IMR-90 (cell line): ENCODE data around the gene ARHGEF18. TPM values are rescaled to one million over a fixed set of nuclear protein-coding genes. Genes with fewer than 3 reads are reported as not detected.

Experiments
- ATAC-seq: fragments of 200-7000 bp; cut with Tn5 transposase; 2 replicates; pipeline ENCODE4 v1.9.1; 2020; ENCODE audit warnings: low read depth, mild to moderate bottlenecking, moderate library complexity
- BruUV-seq: library from RNA; stranded (reverse); fragments of 400-500 nt; replicated peaks from 2 replicates; lab custom pipeline; 2021; lab: Mats Ljungman, UMichigan
- CTCF ChIA-PET: fragments of 300-600 bp; formaldehyde crosslinking; extraction: SDS; loops from one replicate; lab custom pipeline; 2021; ENCODE audit warnings: antibody characterized with exemption; lab: Yijun Ruan, JAX
- POLR2A ChIA-PET: fragments of 300-600 bp; sonication (Branson Sonifier 250); formaldehyde crosslinking; loops from one replicate; lab custom pipeline; 2022; ENCODE audit warnings: antibody characterized with exemption; ENCODE audit not compliant: unreplicated experiment; lab: Charles Lee
- DNase-seq: peaks from one replicate; pipeline ENCODE4 v3.0.0; 2013
- H2AFZ ChIP-seq: replicated peaks from 2 replicates; pipeline ENCODE3; 2013; ENCODE audit warnings: low read length, mild to moderate bottlenecking; ENCODE audit not compliant: poor library complexity
- H2AK5ac ChIP-seq: 2 replicates; pipeline ENCODE4 v1.6.1; 2013; ENCODE audit warnings: low read depth, low read length, inconsistent platforms
- H2AK9ac ChIP-seq: replicated peaks from 2 replicates; pipeline ENCODE3; 2013; ENCODE audit warnings: mild to moderate bottlenecking, low read depth, low read length, moderate library complexity; ENCODE audit not compliant: poor library complexity
- H2BK120ac ChIP-seq: 2 replicates; pipeline ENCODE4 v1.6.1; 2013; ENCODE audit warnings: low read depth, low read length, inconsistent platforms
- H2BK15ac ChIP-seq: 3 replicates; pipeline ENCODE4 v1.6.1; 2013; ENCODE audit warnings: low read depth, low read length, inconsistent platforms
- H2BK20ac ChIP-seq: 2 replicates; pipeline ENCODE4 v1.6.1; 2013; ENCODE audit warnings: low read depth, mild to moderate bottlenecking, inconsistent platforms, low read length, moderate library complexity
- H2BK5ac ChIP-seq: 2 replicates; pipeline ENCODE4 v1.6.1; 2013; ENCODE audit warnings: mild to moderate bottlenecking, low read depth, low read length, inconsistent platforms; ENCODE audit not compliant: poor library complexity, severe bottlenecking
- H3K14ac ChIP-seq: replicated peaks from 2 replicates; pipeline ENCODE4 v1.6.1; 2013; ENCODE audit warnings: low read depth, low read length, inconsistent platforms
- H3K18ac ChIP-seq: 2 replicates; pipeline ENCODE4 v1.6.1; 2013; ENCODE audit warnings: low read depth, low read length, control low read depth
- H3K23ac ChIP-seq: 2 replicates; pipeline ENCODE4 v1.6.1; 2013; ENCODE audit warnings: low read depth, low read length, inconsistent platforms
- H3K27ac ChIP-seq: 2 replicates; pipeline ENCODE4 v1.5.1; 2013; ENCODE audit warnings: mild to moderate bottlenecking, control low read depth, low read length; ENCODE audit not compliant: insufficient read depth
- H3K27me3 ChIP-seq: 2 replicates; pipeline ENCODE4 v1.6.1; 2013; ENCODE audit warnings: low read length; ENCODE audit not compliant: control insufficient read depth, insufficient read depth
- H3K36me3 ChIP-seq: 2 replicates; pipeline ENCODE4 v1.6.1; 2013; ENCODE audit warnings: low read length, mixed read lengths; ENCODE audit not compliant: control insufficient read depth, insufficient read depth
- H3K4ac ChIP-seq: 2 replicates; pipeline ENCODE4 v1.6.1; 2013; ENCODE audit warnings: low read depth, low read length, inconsistent platforms
- H3K4me1 ChIP-seq: 2 replicates; pipeline ENCODE4 v1.6.1; 2013; ENCODE audit warnings: low read length, mixed read lengths; ENCODE audit not compliant: control insufficient read depth, insufficient read depth
- H3K4me2 ChIP-seq: 2 replicates; pipeline ENCODE4 v1.6.1; 2013; ENCODE audit warnings: low read depth, mild to moderate bottlenecking, control low read depth, low read length, moderate library complexity
- H3K4me3 ChIP-seq: 2 replicates; pipeline ENCODE4 v1.5.1; 2013; ENCODE audit warnings: low read depth, mild to moderate bottlenecking, control low read depth, low read length, moderate library complexity; ENCODE audit not compliant: insufficient read depth
- H3K56ac ChIP-seq: 2 replicates; pipeline ENCODE4 v1.6.1; 2013; ENCODE audit warnings: low read length, inconsistent platforms; ENCODE audit not compliant: insufficient read depth; ENCODE audit errors: extremely low read depth
- H3K79me1 ChIP-seq, 2 experiments: 2 replicates each; pipeline ENCODE4 v1.6.1; 2013; ENCODE audit warnings: low read length in 2 of 2, inconsistent platforms in 1 of 2, low read depth in 1 of 2
- H3K9ac ChIP-seq: 2 replicates; pipeline ENCODE4 v1.6.1; 2013; ENCODE audit warnings: low read depth, low read length, control low read depth
- H3K9me1 ChIP-seq: 2 replicates; pipeline ENCODE4 v1.6.1; 2013; ENCODE audit warnings: low read length, inconsistent platforms; ENCODE audit not compliant: insufficient read depth
- H3K9me3 ChIP-seq: 2 replicates; pipeline ENCODE4 v1.6.1; 2013; ENCODE audit warnings: low read length; ENCODE audit not compliant: control insufficient read depth, insufficient read depth
- H4K20me1 ChIP-seq: 2 replicates; pipeline ENCODE4 v1.6.1; 2013; ENCODE audit warnings: low read length, inconsistent platforms; ENCODE audit not compliant: insufficient read depth
- H4K5ac ChIP-seq: 2 replicates; pipeline ENCODE4 v1.6.1; 2013; ENCODE audit warnings: mild to moderate bottlenecking, low read depth, low read length, control low read depth
- H4K8ac ChIP-seq, 2 experiments: 2 replicates each; pipeline ENCODE4 v1.6.1; 2013; ENCODE audit warnings: low read depth in 2 of 2, low read length in 2 of 2, control low read depth in 1 of 2, inconsistent platforms in 1 of 2
- H4K91ac ChIP-seq: 2 replicates; pipeline ENCODE4 v1.6.1; 2013; ENCODE audit warnings: low read depth, low read length, inconsistent platforms; ENCODE audit not compliant: insufficient read depth
- BHLHE40 ChIP-seq: fragments of 150-350 bp; IDR thresholded peaks from 2 replicates; pipeline ENCODE4 v1.6.1; 2016; ENCODE audit warnings: mild to moderate bottlenecking, low read depth, low read length
- CEBPB ChIP-seq: IDR thresholded peaks from 2 replicates; pipeline ENCODE4 v1.6.1; 2012; ENCODE audit warnings: low read depth, low read length, improper control_type of control experiment
- CHD1 ChIP-seq: IDR thresholded peaks from 2 replicates; pipeline ENCODE4 v1.6.1; 2012; ENCODE audit warnings: low read depth, low read length, improper control_type of control experiment
- FOS ChIP-seq: fragments of 150-350 bp; IDR thresholded peaks from 2 replicates; pipeline ENCODE4 v1.6.1; 2016; ENCODE audit warnings: low read depth, low read length
- MAFK ChIP-seq: IDR thresholded peaks from 2 replicates; pipeline ENCODE4 v1.6.1; 2012; ENCODE audit warnings: low read depth, low read length, improper control_type of control experiment
- MAZ ChIP-seq: IDR thresholded peaks from 2 replicates; pipeline ENCODE4 v1.6.1; 2012; ENCODE audit warnings: low read depth, mild to moderate bottlenecking, low read length, improper control_type of control experiment, moderate library complexity, borderline replicate concordance
- MXI1 ChIP-seq: IDR thresholded peaks from 2 replicates; pipeline ENCODE4 v1.6.1; 2012; ENCODE audit warnings: low read depth, mild to moderate bottlenecking, low read length, moderate library complexity, borderline replicate concordance
- NFE2L2 ChIP-seq: fragments of 150-350 bp; IDR thresholded peaks from 2 replicates; pipeline ENCODE4 v1.6.1; 2016; ENCODE audit warnings: low read depth, mild to moderate bottlenecking, low read length
- POLR2A ChIP-seq: IDR thresholded peaks from 2 replicates; pipeline ENCODE4 v1.6.1; 2012; ENCODE audit warnings: mild to moderate bottlenecking, low read depth, low read length
- RCOR1 ChIP-seq: IDR thresholded peaks from 2 replicates; pipeline ENCODE4 v1.6.1; 2012; ENCODE audit warnings: mild to moderate bottlenecking, low read length, improper control_type of control experiment; ENCODE audit not compliant: insufficient replicate concordance
- RFX5 ChIP-seq: IDR thresholded peaks from 2 replicates; pipeline ENCODE4 v1.8.0; 2012; ENCODE audit warnings: low read depth, mild to moderate bottlenecking, low read length, moderate library complexity
- SMC3 ChIP-seq: fragments of 150-350 bp; IDR thresholded peaks from 2 replicates; pipeline ENCODE4 v1.6.1; 2016; ENCODE audit warnings: low read depth, mild to moderate bottlenecking, antibody characterized with exemption, low read length, moderate library complexity
- WGBS, 2 experiments: methylation state at CpG; one replicate each; pipeline versions ENCODE4 v1.1.5 to v1.1.7; 2013; ENCODE audit warnings: missing lambda C conversion rate in 2 of 2; ENCODE audit not compliant: insufficient read length in 1 of 2; ENCODE audit errors: extremely low coverage in 2 of 2; 5-methylcytosine and 5-hydroxymethylcytosine counted together
- dilution Hi-C: fragments of 300-500 bp; cut with HindIII; formaldehyde crosslinking; loops from one replicate; pipeline ENCODE4 v1.14.3; 2018; ENCODE audit warnings: low sequenced_read_pairs; ENCODE audit not compliant: unreplicated experiment
- in situ Hi-C: fragments of 300-500 bp; cut with MboI; formaldehyde crosslinking; loops from 3 replicates; pipeline ENCODE4 v1.14.3; 2019; ENCODE audit warnings: low sequenced_read_pairs, inconsistent platforms, mixed read lengths
- intact Hi-C: fragments of 100-400 bp; cut with micrococcal nuclease; formaldehyde crosslinking; loops from 2 replicates; pipeline ENCODE4 v1.10.0; 2022
- polyA plus RNA-seq, 3 experiments: library from polyadenylated mRNA; depleted of rRNA; stranded (reverse); fragments of >200 nt; gene quantifications; 2 replicates each; pipeline ENCODE4 v1.2.3, GENCODE V29; 2012; ENCODE audit warnings: low replicate concordance in 1 of 3
- total RNA-seq: library from RNA; depleted of rRNA; stranded (reverse); fragments of >200 nt; gene quantifications from 2 replicates; pipeline ENCODE4 v1.2.3, GENCODE V29; 2012
- TF ChIP-seq, protein P1 (sequence below): fragments of 150-350 bp; IDR thresholded peaks from 2 replicates; pipeline ENCODE4 v1.6.1; 2016; ENCODE audit warnings: low read depth, mild to moderate bottlenecking, low read length, moderate library complexity, borderline replicate concordance
- TF ChIP-seq, protein P2 (sequence below): conservative IDR thresholded peaks from 2 replicates; pipeline ENCODE4 v1.5.1; 2012; ENCODE audit warnings: mild to moderate bottlenecking, low read depth, low read length, improper control_type of control experiment
- TF ChIP-seq, protein P3 (sequence below): fragments of 150-350 bp; IDR thresholded peaks from 2 replicates; pipeline ENCODE4 v1.6.1; 2017; ENCODE audit warnings: mild to moderate bottlenecking, antibody characterized with exemption, low read length, low read depth

Gene ARHGEF18
- total and polyA plus RNA-seq, 2 of the 4 experiments (the other 2 are of a cell fraction), result 11.6 to 12.4 TPM

DNA sequence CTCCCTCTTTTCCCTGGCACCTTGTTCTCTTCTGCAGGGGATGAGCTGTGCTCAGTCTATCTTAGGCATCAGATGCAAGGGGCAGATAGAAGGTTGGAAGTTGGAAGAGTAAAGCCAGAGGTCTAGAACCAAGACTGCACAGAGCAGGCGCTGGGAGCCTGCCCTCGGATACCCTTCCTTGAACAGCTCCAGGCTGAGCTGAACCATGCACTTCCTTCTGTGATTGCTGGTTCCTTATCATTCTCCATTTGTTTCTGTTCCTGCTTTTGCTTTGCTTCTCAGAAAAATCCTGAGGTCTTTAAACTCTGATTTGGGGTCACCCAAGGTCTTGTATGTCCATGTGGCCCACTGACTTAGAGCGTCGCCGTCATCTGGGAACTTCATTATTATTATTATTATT is 36.3 kb downstream of the ARHGEF18 start:
- Histone ChIP-seq H3K56ac (no peak overlapping the region), H3K4ac (no peak overlapping the region), H3K27me3 (no peaks in the 10 kb centered on the region), H2AK5ac (no peak overlapping the region), H4K20me1 (no peaks in the 10 kb centered on the region), H3K4me3 (no peak overlapping the region), H2AFZ (no peak overlapping the region), H3K9me1 (no peaks in the 10 kb centered on the region), H4K91ac (no peak overlapping the region), H3K4me2 (no peak overlapping the region), H3K79me1 (no peaks in the 10 kb centered on the region), H3K9ac (no peak overlapping the region), H2BK5ac (no peak overlapping the region), H2BK20ac (no peak overlapping the region), H2BK120ac (no peak overlapping the region), H2BK15ac (no peak overlapping the region), H4K5ac (no peak overlapping the region), H3K9me3 (no peaks in the 10 kb centered on the region), H3K23ac (no peak overlapping the region), H4K8ac (no peak overlapping the region), H3K4me1 (no peaks in the 10 kb centered on the region), H3K14ac (no peak overlapping the region), H3K18ac (no peak overlapping the region), H3K27ac (no peak overlapping the region), H2AK9ac (no peak overlapping the region), H3K36me3 (no peaks in the 10 kb centered on the region)
- in situ Hi-C loops, result no loop called here
- TF ChIP-seq RFX5 (no peak), BHLHE40 (no peak), FOS (no peak), SMC3 (no peak), NFE2L2 (no peak), MXI1 (no peak), MAFK (no peak), MAZ (no peak), CHD1 (no peak), CEBPB (no peak), POLR2A (no peak), RCOR1 (no peak)
- TF ChIP-seq, protein P1, sequence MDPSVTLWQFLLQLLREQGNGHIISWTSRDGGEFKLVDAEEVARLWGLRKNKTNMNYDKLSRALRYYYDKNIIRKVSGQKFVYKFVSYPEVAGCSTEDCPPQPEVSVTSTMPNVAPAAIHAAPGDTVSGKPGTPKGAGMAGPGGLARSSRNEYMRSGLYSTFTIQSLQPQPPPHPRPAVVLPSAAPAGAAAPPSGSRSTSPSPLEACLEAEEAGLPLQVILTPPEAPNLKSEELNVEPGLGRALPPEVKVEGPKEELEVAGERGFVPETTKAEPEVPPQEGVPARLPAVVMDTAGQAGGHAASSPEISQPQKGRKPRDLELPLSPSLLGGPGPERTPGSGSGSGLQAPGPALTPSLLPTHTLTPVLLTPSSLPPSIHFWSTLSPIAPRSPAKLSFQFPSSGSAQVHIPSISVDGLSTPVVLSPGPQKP, result no peak
- TF ChIP-seq, protein P2, sequence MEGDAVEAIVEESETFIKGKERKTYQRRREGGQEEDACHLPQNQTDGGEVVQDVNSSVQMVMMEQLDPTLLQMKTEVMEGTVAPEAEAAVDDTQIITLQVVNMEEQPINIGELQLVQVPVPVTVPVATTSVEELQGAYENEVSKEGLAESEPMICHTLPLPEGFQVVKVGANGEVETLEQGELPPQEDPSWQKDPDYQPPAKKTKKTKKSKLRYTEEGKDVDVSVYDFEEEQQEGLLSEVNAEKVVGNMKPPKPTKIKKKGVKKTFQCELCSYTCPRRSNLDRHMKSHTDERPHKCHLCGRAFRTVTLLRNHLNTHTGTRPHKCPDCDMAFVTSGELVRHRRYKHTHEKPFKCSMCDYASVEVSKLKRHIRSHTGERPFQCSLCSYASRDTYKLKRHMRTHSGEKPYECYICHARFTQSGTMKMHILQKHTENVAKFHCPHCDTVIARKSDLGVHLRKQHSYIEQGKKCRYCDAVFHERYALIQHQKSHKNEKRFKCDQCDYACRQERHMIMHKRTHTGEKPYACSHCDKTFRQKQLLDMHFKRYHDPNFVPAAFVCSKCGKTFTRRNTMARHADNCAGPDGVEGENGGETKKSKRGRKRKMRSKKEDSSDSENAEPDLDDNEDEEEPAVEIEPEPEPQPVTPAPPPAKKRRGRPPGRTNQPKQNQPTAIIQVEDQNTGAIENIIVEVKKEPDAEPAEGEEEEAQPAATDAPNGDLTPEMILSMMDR, result no peak
- TF ChIP-seq, protein P3, sequence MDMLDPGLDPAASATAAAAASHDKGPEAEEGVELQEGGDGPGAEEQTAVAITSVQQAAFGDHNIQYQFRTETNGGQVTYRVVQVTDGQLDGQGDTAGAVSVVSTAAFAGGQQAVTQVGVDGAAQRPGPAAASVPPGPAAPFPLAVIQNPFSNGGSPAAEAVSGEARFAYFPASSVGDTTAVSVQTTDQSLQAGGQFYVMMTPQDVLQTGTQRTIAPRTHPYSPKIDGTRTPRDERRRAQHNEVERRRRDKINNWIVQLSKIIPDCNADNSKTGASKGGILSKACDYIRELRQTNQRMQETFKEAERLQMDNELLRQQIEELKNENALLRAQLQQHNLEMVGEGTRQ, result no peak
- CTCF ChIA-PET, result no interaction called here
- BruUV-seq, result no TSS peak
- POLR2A ChIA-PET, result interaction anchor here (1.0 kb wide), 1 partner anchor 10 kb away, joined by 3 read pairs; no protein-coding TSS in a partner anchor
- dilution Hi-C loops, result no loop called here
- no peak for ATAC-seq
- WGBS, 2 experiments, result no CpG with 5 or more reads among the region's 5 CpGs
- no peak for DNase-seq
- intact Hi-C loops, result no loop called here
